Measurements from ENCODE around the gene SMG6. TPM values are rescaled to one million over a fixed set of nuclear protein-coding genes. Genes with fewer than 3 reads are reported as not detected.
A peak's percentile ranks its signal among the peaks of the same experiment; 100 is the strongest.

SMG6 gene
- total RNA-seq, 2 donors from 2014 or later: 12.5 to 22.1 TPM

GRCh38 chr17:2344528-2344927 lies 40.9 kb upstream of the SMG6 start:
- no peak overlapping the region for H3K4me3 ChIP-seq
- no peak overlapping the region for H3K27ac ChIP-seq
- H3K9me3 ChIP-seq: no peaks in the 10 kb centered on the region
- peaks cover 10% of the 10 kb centered on the region for H3K4me1 ChIP-seq
- ATAC-seq: no peak
- intact Hi-C loops (cut with DNase I): no loop called here
- TF ChIP-seq POLR2A (IDR thresholded peaks at IDR 0.05) (no peak), CTCF (IDR thresholded peaks at IDR 0.05) (no peak)
- 86 to 87% methylated on average over 10 of the region's 10 CpGs for WGBS, 2 donors
- H3K27me3 ChIP-seq: no peaks in the 10 kb centered on the region
- DNase-seq: no peak
- H3K36me3 ChIP-seq (replicated peaks in 1 of 2; ENCODE audit: insufficient read depth in 1 of 2, low read depth in 2 of 2): peaks cover 0 to 5% of the 10 kb centered on the region in 2 donors

GRCh38 chr17:2343421-2343820 lies 39.8 kb upstream of the SMG6 start:
- Histone ChIP-seq H3K4me3 (no peak overlapping the region), H3K4me1 (peaks cover 10% of the 10 kb centered on the region), H3K9me3 (no peaks in the 10 kb centered on the region), H3K36me3 (replicated peaks in 1 of 2; ENCODE audit: insufficient read depth in 1 of 2, low read depth in 2 of 2) (peaks cover 0 to 5% of the 10 kb centered on the region in 2 donors), H3K27ac (no peak overlapping the region), H3K27me3 (no peaks in the 10 kb centered on the region)
- peak in 1 of 4 donors; percentile 18 for DNase-seq
- no peak for TF ChIP-seq CTCF (IDR thresholded peaks at IDR 0.05)
- TF ChIP-seq POLR2A (IDR thresholded peaks at IDR 0.05): no peak
- WGBS, 2 donors: 52 to 59% methylated on average over 4 to 5 of the region's 5 CpGs
- intact Hi-C loops (cut with DNase I): no loop called here
- ATAC-seq: no peak

GRCh38 chr17:2338315-2338657 lies 34.7 kb upstream of the SMG6 start:
- intact Hi-C loops (cut with DNase I): no loop called here
- no peak for ATAC-seq

GRCh38 chr17:2337544-2338314 lies 34.1 kb upstream of the SMG6 start:
- WGBS, 2 donors: 0 to 2% methylated on average over 41 to 90 of the region's 92 CpGs
- peak; percentile 65 to 80 (median 72) for DNase-seq

More at GRCh38 chr17:2338315-2338657, 34.7 kb upstream of the SMG6 start:
- peak overlapping the region; percentile 68 to 88 (median 82) for H3K27ac ChIP-seq
- TF ChIP-seq POLR2A (IDR thresholded peaks at IDR 0.05): no peak
- no peak for TF ChIP-seq CTCF (IDR thresholded peaks at IDR 0.05)
- DNase-seq: peak in 1 of 4 donors; percentile 19
- no peaks in the 10 kb centered on the region for H3K27me3 ChIP-seq
- peaks cover 0 to 10% of the 10 kb centered on the region in 2 donors for H3K36me3 ChIP-seq (replicated peaks in 1 of 2; ENCODE audit: insufficient read depth in 1 of 2, low read depth in 2 of 2)
- 11 to 16% methylated on average over 4 to 5 of the region's 5 CpGs for WGBS, 2 donors
- H3K4me3 ChIP-seq: peak overlapping the region; percentile 94 to 95
- H3K4me1 ChIP-seq: peaks cover 19% of the 10 kb centered on the region
- H3K9me3 ChIP-seq: no peaks in the 10 kb centered on the region

More at GRCh38 chr17:2337544-2338314, 34.1 kb upstream of the SMG6 start:
- Histone ChIP-seq H3K9me3 (no peaks in the 10 kb centered on the region), H3K4me1 (peaks cover 19% of the 10 kb centered on the region), H3K36me3 (replicated peaks in 1 of 2; ENCODE audit: insufficient read depth in 1 of 2, low read depth in 2 of 2) (peaks cover 0 to 13% of the 10 kb centered on the region in 2 donors), H3K27me3 (no peaks in the 10 kb centered on the region), H3K4me3 (peak overlapping the region; percentile 94 to 95), H3K27ac (peak overlapping the region; percentile 68 to 88 (median 82))
- ATAC-seq: peak; percentile 66
- intact Hi-C loops (cut with DNase I): no loop called here
- TF ChIP-seq CTCF (IDR thresholded peaks at IDR 0.05) (peak in 1 of 7 experiments; percentile 17), POLR2A (IDR thresholded peaks at IDR 0.05) (peak; percentile 36 to 60 (median 37))
